Chondrocyte (in vitro differentiated cells): ENCODE measurements around the gene GPHA2. TPM values are rescaled to one million over a fixed set of nuclear protein-coding genes. Genes with fewer than 3 reads are reported as not detected.
A peak's percentile ranks its signal among the peaks of the same experiment; 100 is the strongest.

Experiments used
- DNase-seq: peaks from one replicate; pipeline ENCODE4 v3.0.0; 2021; ENCODE audit warnings: mixed read lengths, low spot score
- H3K27ac Mint-ChIP-seq: one replicate; pipeline ENCODE4 v1.8.0; 2021; ENCODE audit warnings: mild to moderate bottlenecking, moderate library complexity, mixed read lengths; ENCODE audit not compliant: unreplicated experiment
- H3K27me3 Mint-ChIP-seq: 2 replicates; pipeline ENCODE4 v1.8.0; 2021; ENCODE audit warnings: low read depth, mixed read lengths
- H3K36me3 Mint-ChIP-seq: 2 replicates; pipeline ENCODE4 v1.8.0; 2021; ENCODE audit warnings: low read depth, mixed read lengths
- H3K4me1 Mint-ChIP-seq: 2 replicates; pipeline ENCODE4 v1.8.0; 2021; ENCODE audit warnings: low read depth, mild to moderate bottlenecking, mixed read lengths
- H3K4me3 Mint-ChIP-seq: one replicate; pipeline ENCODE4 v1.8.0; 2021; ENCODE audit warnings: mild to moderate bottlenecking, moderate library complexity, mixed read lengths; ENCODE audit not compliant: unreplicated experiment
- H3K9me3 Mint-ChIP-seq: 2 replicates; pipeline ENCODE4 v1.8.0; 2021; ENCODE audit warnings: low read depth, mixed read lengths
- total RNA-seq: library from RNA; stranded (reverse); gene quantifications from 3 replicates; pipeline ENCODE4 v1.2.1, GENCODE V29; 2021
- TF ChIP-seq, protein P1 (sequence below): fragments of 200-600 bp; sonication (generic); IDR thresholded peaks from 2 replicates; pipeline ENCODE4 v1.5.0; 2021; ENCODE audit warnings: antibody characterized with exemption, mild to moderate bottlenecking, moderate library complexity

The GPHA2 gene
- total RNA-seq, 1 donor from 2014 or later: not detected

DNA sequence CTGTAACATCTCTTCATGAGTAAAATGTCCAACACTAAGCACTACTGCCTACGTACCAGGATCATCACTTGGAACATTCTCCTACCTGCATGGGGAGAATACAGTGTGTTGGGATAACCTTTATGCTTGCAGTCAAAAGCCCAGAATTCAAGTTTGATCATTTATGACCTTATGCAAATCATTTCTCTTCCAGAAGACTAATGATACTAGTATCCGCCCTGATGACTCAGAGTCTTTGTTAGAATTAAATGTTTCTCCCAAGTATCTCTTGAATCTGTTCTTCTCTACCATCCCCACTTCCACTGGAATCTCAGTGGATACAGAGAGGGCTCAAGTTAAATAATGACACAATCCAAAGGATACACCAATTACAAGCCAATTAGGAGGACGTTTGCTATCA, 23.8 kb upstream of the GPHA2 start:
- Mint-ChIP-seq H3K27ac (no peak overlapping the region), H3K4me3 (no peak overlapping the region), H3K4me1 (peaks cover 10% of the 10 kb centered on the region), H3K36me3 (no peaks in the 10 kb centered on the region), H3K27me3 (peaks cover 3% of the 10 kb centered on the region), H3K9me3 (no peaks in the 10 kb centered on the region)
- no peak for DNase-seq
- TF ChIP-seq, protein P1, sequence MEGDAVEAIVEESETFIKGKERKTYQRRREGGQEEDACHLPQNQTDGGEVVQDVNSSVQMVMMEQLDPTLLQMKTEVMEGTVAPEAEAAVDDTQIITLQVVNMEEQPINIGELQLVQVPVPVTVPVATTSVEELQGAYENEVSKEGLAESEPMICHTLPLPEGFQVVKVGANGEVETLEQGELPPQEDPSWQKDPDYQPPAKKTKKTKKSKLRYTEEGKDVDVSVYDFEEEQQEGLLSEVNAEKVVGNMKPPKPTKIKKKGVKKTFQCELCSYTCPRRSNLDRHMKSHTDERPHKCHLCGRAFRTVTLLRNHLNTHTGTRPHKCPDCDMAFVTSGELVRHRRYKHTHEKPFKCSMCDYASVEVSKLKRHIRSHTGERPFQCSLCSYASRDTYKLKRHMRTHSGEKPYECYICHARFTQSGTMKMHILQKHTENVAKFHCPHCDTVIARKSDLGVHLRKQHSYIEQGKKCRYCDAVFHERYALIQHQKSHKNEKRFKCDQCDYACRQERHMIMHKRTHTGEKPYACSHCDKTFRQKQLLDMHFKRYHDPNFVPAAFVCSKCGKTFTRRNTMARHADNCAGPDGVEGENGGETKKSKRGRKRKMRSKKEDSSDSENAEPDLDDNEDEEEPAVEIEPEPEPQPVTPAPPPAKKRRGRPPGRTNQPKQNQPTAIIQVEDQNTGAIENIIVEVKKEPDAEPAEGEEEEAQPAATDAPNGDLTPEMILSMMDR: no peak

- Mint-ChIP-seq H3K27me3 (peaks cover 16% of the 10 kb centered on the region), H3K4me1 (no peaks in the 10 kb centered on the region), H3K27ac (no peak overlapping the region), H3K9me3 (no peaks in the 10 kb centered on the region), H3K36me3 (no peaks in the 10 kb centered on the region), H3K4me3 (no peak overlapping the region)
- no peak for DNase-seq
- TF ChIP-seq, protein P1: no peak
Measured at GRCh38 chr11:64954201-64954600, 18.5 kb upstream of the GPHA2 start.

DNA sequence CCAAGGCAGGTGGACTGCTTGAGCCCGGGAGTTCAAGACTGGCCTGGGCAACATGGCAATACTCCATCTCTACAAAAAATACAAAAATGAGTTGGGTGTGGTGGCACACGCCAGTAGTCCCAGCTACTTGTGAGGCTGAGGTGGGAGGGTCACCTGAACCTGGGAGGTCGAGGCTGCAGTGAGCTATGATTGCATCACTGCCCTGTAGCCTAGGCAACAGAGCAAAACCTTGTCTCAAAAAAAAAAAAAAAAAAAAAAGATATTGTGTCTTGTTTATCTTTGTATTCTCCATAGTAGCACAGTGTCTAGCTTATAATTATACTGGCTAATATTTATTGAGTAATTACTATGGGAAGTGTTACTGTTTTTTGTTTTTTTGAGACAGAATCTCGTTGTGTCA, 15.8 kb upstream of the GPHA2 start:
- Mint-ChIP-seq H3K27ac (no peak overlapping the region), H3K9me3 (no peaks in the 10 kb centered on the region), H3K27me3 (peaks cover 19% of the 10 kb centered on the region), H3K4me3 (no peak overlapping the region), H3K4me1 (no peaks in the 10 kb centered on the region), H3K36me3 (no peaks in the 10 kb centered on the region)
- TF ChIP-seq, protein P1: no peak
- peak; percentile 22 for DNase-seq

GRCh38 chr11:64947208-64947814, 11.6 kb upstream of the GPHA2 start:
- TF ChIP-seq, protein P1: no peak
- Mint-ChIP-seq H3K27me3 (peaks cover 28% of the 10 kb centered on the region), H3K4me1 (no peaks in the 10 kb centered on the region), H3K36me3 (no peaks in the 10 kb centered on the region), H3K4me3 (no peak overlapping the region), H3K27ac (no peak overlapping the region), H3K9me3 (no peaks in the 10 kb centered on the region)
- DNase-seq: peak; percentile 7

GRCh38 chr11:64936539-64936938, 846 bp upstream of the GPHA2 start:
- peaks cover 6% of the 10 kb centered on the region for H3K4me1 Mint-ChIP-seq
- peaks cover 1% of the 10 kb centered on the region for H3K27me3 Mint-ChIP-seq
- peak; percentile 59 for DNase-seq
- no peak overlapping the region for H3K27ac Mint-ChIP-seq
- TF ChIP-seq, protein P1: no peak
- no peaks in the 10 kb centered on the region for H3K9me3 Mint-ChIP-seq
- H3K4me3 Mint-ChIP-seq: no peak overlapping the region
- H3K36me3 Mint-ChIP-seq: peaks cover 14% of the 10 kb centered on the region
